ENCODE measurements around the gene CHN2. TPM values are rescaled to one million over a fixed set of nuclear protein-coding genes. Genes with fewer than 3 reads are reported as not detected.

Gene CHN2
- total RNA-seq, 6 donors from 2014 or later: 6.2 to 13.7 (median 11.2) TPM

DNA sequence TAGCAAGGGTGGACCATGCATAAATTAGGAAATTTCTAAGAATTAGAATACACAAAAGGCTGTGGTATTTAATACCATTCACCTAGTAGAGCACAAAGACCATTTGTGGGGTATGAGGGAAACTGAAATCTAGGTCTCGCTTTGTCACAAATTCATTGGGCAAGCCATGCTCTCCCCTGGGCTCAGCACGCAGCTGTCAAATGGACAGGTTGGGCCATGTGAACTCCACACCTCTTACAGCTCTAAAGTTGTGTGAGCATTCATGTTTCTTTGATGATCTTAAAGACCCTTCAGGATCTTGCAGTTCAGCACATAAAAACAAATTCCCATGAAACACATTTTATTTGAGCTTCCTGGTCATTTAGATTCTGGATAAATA is 121.3 kb downstream of the CHN2 start:
- no peaks in the 10 kb centered on the region for H3K9me3 ChIP-seq
- ATAC-seq (ENCODE audit: low FRiP score in 2 of 2): no peak
- no peaks in the 10 kb centered on the region for H3K36me3 ChIP-seq
- no peak for DNase-seq
- 94 to 96% methylated on average over 2 of the region's 2 CpGs for WGBS, 2 donors
- H3K4me3 ChIP-seq: no peak overlapping the region
- H3K4me1 ChIP-seq: peaks cover 0 to 4% (median 0%) of the 10 kb centered on the region in 4 donors
- no peak overlapping the region for H3K27ac ChIP-seq
- no peak for TF ChIP-seq EP300 (IDR thresholded peaks at IDR 0.05)
- no peak for TF ChIP-seq POLR2A (IDR thresholded peaks at IDR 0.05)
- TF ChIP-seq, protein P1, sequence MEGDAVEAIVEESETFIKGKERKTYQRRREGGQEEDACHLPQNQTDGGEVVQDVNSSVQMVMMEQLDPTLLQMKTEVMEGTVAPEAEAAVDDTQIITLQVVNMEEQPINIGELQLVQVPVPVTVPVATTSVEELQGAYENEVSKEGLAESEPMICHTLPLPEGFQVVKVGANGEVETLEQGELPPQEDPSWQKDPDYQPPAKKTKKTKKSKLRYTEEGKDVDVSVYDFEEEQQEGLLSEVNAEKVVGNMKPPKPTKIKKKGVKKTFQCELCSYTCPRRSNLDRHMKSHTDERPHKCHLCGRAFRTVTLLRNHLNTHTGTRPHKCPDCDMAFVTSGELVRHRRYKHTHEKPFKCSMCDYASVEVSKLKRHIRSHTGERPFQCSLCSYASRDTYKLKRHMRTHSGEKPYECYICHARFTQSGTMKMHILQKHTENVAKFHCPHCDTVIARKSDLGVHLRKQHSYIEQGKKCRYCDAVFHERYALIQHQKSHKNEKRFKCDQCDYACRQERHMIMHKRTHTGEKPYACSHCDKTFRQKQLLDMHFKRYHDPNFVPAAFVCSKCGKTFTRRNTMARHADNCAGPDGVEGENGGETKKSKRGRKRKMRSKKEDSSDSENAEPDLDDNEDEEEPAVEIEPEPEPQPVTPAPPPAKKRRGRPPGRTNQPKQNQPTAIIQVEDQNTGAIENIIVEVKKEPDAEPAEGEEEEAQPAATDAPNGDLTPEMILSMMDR (IDR thresholded peaks at IDR 0.05): no peak
- no peaks in the 10 kb centered on the region for H3K27me3 ChIP-seq

DNA sequence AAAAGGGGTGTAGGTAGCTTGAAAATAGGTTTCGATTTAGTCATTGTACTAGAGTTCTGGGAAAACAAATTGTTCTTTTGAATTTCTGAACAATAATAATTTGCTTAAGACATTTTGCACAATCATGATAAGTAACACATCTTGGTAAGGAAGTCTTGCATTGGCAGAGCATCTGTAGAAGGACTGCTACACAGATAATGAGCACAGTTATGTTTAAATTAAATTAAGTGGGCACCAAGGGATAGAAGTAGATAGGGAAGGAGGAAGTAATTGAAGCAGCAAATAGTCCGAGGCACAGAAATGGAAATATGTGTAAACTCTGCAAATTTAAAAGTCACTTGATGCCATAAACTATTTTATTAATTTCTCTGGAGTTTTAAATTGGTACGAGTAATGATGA is 122.4 kb downstream of the CHN2 start:
- 72 to 74% methylated on average over 3 of the region's 3 CpGs for WGBS, 2 donors
- no peak for ATAC-seq (ENCODE audit: low FRiP score in 2 of 2)
- H3K9me3 ChIP-seq: no peaks in the 10 kb centered on the region
- peaks cover 0 to 4% (median 0%) of the 10 kb centered on the region in 4 donors for H3K4me1 ChIP-seq
- H3K27ac ChIP-seq: no peak overlapping the region
- no peak overlapping the region for H3K4me3 ChIP-seq
- no peak for DNase-seq
- H3K27me3 ChIP-seq: no peaks in the 10 kb centered on the region
- no peak for TF ChIP-seq POLR2A (IDR thresholded peaks at IDR 0.05)
- TF ChIP-seq EP300 (IDR thresholded peaks at IDR 0.05): no peak
- TF ChIP-seq, protein P1 (IDR thresholded peaks at IDR 0.05): no peak
- TF ChIP-seq POLR2AphosphoS5 (IDR thresholded peaks at IDR 0.05): no peak
- no peaks in the 10 kb centered on the region for H3K36me3 ChIP-seq

DNA sequence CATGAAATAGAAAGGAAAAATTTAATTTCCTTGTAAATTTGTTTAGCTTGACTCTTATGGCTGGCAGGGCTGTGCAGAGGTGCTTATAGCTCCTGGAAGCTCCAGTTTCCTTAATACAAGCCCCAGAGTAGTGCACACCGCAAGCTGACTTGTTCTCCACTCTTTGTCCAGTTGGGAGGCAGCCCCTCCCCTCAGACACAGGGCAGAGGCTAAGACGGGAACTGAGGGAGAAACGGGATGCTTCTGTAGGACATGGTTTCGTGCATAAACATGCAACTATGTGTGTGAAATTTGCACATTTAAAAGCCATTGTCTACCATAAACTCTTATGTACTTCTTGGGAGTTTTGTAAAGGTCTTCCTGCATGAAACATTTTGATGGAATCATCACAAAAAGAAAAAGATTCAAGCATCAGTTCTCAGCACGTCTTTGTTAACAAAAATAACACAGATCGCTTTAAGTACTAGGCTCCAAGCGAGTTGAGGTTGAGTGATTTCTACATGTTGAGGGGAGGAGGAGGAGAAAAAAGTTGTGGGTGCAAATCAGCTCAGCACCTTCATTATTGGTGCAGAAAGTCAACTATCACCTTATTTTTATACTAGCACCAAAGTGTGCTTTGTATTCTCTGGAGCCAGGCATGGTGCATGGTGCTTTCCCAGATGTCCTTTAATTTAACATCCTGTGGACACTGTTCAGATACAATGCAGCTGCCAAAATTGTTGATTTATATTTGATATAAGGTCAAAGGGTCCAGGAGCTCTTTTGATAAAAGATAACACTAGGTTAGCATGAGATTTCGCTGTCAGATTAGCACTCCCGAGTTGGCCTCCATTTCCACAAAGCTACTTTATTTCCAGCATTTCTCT is 124.5 kb downstream of the CHN2 start:
- ATAC-seq (ENCODE audit: low FRiP score in 2 of 2): no peak

DNA sequence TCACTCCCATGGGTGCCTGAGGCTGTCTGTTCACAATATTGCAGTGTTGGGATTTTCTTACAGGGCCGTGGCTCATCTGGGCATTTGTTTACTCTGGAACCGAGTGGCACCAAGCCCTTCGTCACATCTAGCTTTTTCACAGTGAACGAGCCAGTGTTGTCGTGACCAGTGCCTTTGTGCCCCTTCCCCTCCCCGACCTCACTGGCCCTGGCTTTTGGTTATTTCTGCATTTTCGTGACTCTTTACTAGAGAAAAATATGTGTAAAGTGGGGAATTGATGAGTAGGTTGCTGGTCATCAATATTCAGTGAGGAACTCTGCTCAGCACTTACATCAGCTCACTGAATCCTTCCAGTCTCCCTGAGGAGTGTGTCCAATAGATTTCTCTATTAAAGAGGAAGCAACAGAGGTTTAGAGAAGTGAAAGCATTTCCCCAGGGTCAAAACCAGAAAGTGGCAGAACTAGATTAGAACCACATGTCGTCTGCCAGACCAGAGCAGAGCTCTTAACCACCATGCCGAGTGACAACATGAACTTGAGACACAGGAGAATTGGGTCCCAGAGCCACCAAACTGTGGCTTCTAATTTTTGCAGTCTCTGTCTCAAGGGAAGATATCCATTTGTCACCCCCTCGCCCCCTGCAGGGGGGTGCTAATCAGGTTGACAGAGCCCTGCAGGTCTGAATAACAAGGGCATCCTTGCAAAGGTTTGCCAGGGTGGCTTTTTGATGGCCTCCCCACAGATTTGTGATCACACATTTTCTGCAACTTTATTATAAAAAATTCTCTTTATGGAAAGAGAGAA is 125.3 kb downstream of the CHN2 start:
- DNase-seq: peak in 1 of 2 donors; percentile 31
- WGBS, 2 donors: 43 to 44% methylated on average over 10 of the region's 10 CpGs
- no peaks in the 10 kb centered on the region for H3K9me3 ChIP-seq
- peak; percentile 65 to 86 for ATAC-seq (ENCODE audit: low FRiP score in 2 of 2)
- TF ChIP-seq POLR2AphosphoS5 (IDR thresholded peaks at IDR 0.05): no peak
- no peak for TF ChIP-seq EP300 (IDR thresholded peaks at IDR 0.05)
- TF ChIP-seq, protein P1 (IDR thresholded peaks at IDR 0.05): no peak
- no peak for TF ChIP-seq POLR2A (IDR thresholded peaks at IDR 0.05)
- no peak overlapping the region for H3K4me3 ChIP-seq
- no peaks in the 10 kb centered on the region for H3K36me3 ChIP-seq
- peaks cover 0 to 4% (median 0%) of the 10 kb centered on the region in 4 donors for H3K4me1 ChIP-seq
- H3K27ac ChIP-seq: peak overlapping the region in 1 of 4 donors; percentile 28
- H3K27me3 ChIP-seq: no peaks in the 10 kb centered on the region

More for the DNA sequence above, 124.5 kb downstream of the CHN2 start:
- Histone ChIP-seq H3K4me3 (no peak overlapping the region), H3K9me3 (no peaks in the 10 kb centered on the region), H3K27ac (peak overlapping the region in 1 of 4 donors; percentile 28), H3K27me3 (no peaks in the 10 kb centered on the region), H3K4me1 (peaks cover 0 to 4% (median 0%) of the 10 kb centered on the region in 4 donors), H3K36me3 (no peaks in the 10 kb centered on the region)
- TF ChIP-seq EP300 (IDR thresholded peaks at IDR 0.05) (no peak), POLR2AphosphoS5 (IDR thresholded peaks at IDR 0.05) (no peak), POLR2A (IDR thresholded peaks at IDR 0.05) (no peak)
- TF ChIP-seq, protein P1 (IDR thresholded peaks at IDR 0.05): no peak
- WGBS, 2 donors: 87 to 88% methylated on average over 9 of the region's 9 CpGs
- DNase-seq: no peak

Measured in upper lobe of left lung (tissue), 6 donors.